ENCODE data around the gene TGM5. TPM values are rescaled to one million over a fixed set of nuclear protein-coding genes. Genes with fewer than 3 reads are reported as not detected.

Gene TGM5
- total RNA-seq, 2 donors from 2014 or later, result not detected

GRCh38 chr15:43184407-43185124 is 82.2 kb downstream of the TGM5 start:
- ATAC-seq (no peak), DNase-seq (no peak)
- H3K9me3 ChIP-seq (ENCODE audit: control insufficient read depth, low read length, poor library complexity, severe bottlenecking), result no peaks in the 10 kb centered on the region
- peak overlapping the region; percentile 92 for H3K4me3 Mint-ChIP-seq
- peaks cover 5% of the 10 kb centered on the region for H3K36me3 Mint-ChIP-seq (ENCODE audit: low read depth)
- H3K4me1 Mint-ChIP-seq, result peaks cover 33% of the 10 kb centered on the region
- peak overlapping the region; percentile 96 for H3K27ac Mint-ChIP-seq
- H3K27me3 Mint-ChIP-seq, result no peaks in the 10 kb centered on the region

- ATAC-seq (no peak), DNase-seq (no peak)
- peaks cover 28% of the 10 kb centered on the region for H3K4me1 Mint-ChIP-seq
- no peaks in the 10 kb centered on the region for H3K9me3 ChIP-seq (ENCODE audit: control insufficient read depth, low read length, poor library complexity, severe bottlenecking)
- H3K27ac Mint-ChIP-seq, result peak overlapping the region; percentile 74
- H3K27me3 Mint-ChIP-seq, result no peaks in the 10 kb centered on the region
- peak overlapping the region; percentile 3 for H3K4me3 Mint-ChIP-seq
- peaks cover 2% of the 10 kb centered on the region for H3K36me3 Mint-ChIP-seq (ENCODE audit: low read depth)
Measured at GRCh38 chr15:43183270-43183669, 83.5 kb downstream of the TGM5 start.

Other genes with a start within 250 kb of the TGM5 start
- 10 to 100 TPM; 42.4 to 56.7 TPM for gene UBR1, start 160.9 kb downstream of the TGM5 start, total RNA-seq
- 10 to 100 TPM; 22.9 to 26.7 TPM for gene TMEM62, start 133.3 kb downstream of the TGM5 start, total RNA-seq
- gene CCNDBP1, start 81.5 kb downstream of the TGM5 start, total RNA-seq, result 10 to 100 TPM; 73.5 to 93.6 TPM
- not detected for gene EPB42, start 45.9 kb downstream of the TGM5 start, total RNA-seq
- not detected for gene TGM7, start 35.3 kb upstream of the TGM5 start, total RNA-seq
- 1 to 10 TPM; 9.0 to 9.4 TPM for gene LCMT2, start 63.6 kb upstream of the TGM5 start, total RNA-seq
- gene ZSCAN29, start 104.1 kb upstream of the TGM5 start, total RNA-seq, result 10 to 100 TPM; 12.5 to 15.9 TPM
- 10 to 100 TPM; 11.0 to 13.1 TPM for gene TUBGCP4, start 104.2 kb upstream of the TGM5 start, total RNA-seq
- 10 to 100 TPM; 48.0 to 51.6 TPM for gene TP53BP1, start 226.2 kb upstream of the TGM5 start, total RNA-seq

Measured in T-helper 17 cell (primary cell).